HL-60 (cell line): ENCODE results near the gene VSTM2L.

Experiments
- CTCF ChIP-seq: IDR thresholded peaks from one replicate; pipeline ENCODE4 v1.5.1; 2011; ENCODE audit warnings: low read length, control low read depth, inconsistent platforms; ENCODE audit not compliant: insufficient read depth
- GABPA ChIP-seq: IDR thresholded peaks from 2 replicates; pipeline ENCODE4 v1.6.1; 2012; ENCODE audit warnings: low read depth
- POLR2AphosphoS5 ChIP-seq: IDR thresholded peaks from 2 replicates; pipeline ENCODE4 v1.6.1; 2012; ENCODE audit warnings: low read depth
- SPI1 ChIP-seq: IDR thresholded peaks from 2 replicates; pipeline ENCODE4 v1.6.1; 2012; ENCODE audit warnings: low read depth, mild to moderate bottlenecking, borderline replicate concordance
- TF ChIP-seq, protein P1 (sequence below): IDR thresholded peaks from 2 replicates; pipeline ENCODE4 v1.6.1; 2012; ENCODE audit warnings: low read depth; ENCODE audit not compliant: insufficient replicate concordance

GRCh38 chr20:37912874-37913273, 9.9 kb downstream of the VSTM2L start:
- TF ChIP-seq, protein P1, sequence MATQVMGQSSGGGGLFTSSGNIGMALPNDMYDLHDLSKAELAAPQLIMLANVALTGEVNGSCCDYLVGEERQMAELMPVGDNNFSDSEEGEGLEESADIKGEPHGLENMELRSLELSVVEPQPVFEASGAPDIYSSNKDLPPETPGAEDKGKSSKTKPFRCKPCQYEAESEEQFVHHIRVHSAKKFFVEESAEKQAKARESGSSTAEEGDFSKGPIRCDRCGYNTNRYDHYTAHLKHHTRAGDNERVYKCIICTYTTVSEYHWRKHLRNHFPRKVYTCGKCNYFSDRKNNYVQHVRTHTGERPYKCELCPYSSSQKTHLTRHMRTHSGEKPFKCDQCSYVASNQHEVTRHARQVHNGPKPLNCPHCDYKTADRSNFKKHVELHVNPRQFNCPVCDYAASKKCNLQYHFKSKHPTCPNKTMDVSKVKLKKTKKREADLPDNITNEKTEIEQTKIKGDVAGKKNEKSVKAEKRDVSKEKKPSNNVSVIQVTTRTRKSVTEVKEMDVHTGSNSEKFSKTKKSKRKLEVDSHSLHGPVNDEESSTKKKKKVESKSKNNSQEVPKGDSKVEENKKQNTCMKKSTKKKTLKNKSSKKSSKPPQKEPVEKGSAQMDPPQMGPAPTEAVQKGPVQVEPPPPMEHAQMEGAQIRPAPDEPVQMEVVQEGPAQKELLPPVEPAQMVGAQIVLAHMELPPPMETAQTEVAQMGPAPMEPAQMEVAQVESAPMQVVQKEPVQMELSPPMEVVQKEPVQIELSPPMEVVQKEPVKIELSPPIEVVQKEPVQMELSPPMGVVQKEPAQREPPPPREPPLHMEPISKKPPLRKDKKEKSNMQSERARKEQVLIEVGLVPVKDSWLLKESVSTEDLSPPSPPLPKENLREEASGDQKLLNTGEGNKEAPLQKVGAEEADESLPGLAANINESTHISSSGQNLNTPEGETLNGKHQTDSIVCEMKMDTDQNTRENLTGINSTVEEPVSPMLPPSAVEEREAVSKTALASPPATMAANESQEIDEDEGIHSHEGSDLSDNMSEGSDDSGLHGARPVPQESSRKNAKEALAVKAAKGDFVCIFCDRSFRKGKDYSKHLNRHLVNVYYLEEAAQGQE: no peak
- no peak for TF ChIP-seq CTCF
- TF ChIP-seq SPI1: no peak
- TF ChIP-seq GABPA: no peak
- TF ChIP-seq POLR2AphosphoS5: no peak
